ENCODE data around the gene SYT7. TPM values are rescaled to one million over a fixed set of nuclear protein-coding genes. Genes with fewer than 3 reads are reported as not detected.

Gene SYT7
- total and polyA plus RNA-seq, 4 donors = 2.1 to 114 (median 30.8) TPM

DNA sequence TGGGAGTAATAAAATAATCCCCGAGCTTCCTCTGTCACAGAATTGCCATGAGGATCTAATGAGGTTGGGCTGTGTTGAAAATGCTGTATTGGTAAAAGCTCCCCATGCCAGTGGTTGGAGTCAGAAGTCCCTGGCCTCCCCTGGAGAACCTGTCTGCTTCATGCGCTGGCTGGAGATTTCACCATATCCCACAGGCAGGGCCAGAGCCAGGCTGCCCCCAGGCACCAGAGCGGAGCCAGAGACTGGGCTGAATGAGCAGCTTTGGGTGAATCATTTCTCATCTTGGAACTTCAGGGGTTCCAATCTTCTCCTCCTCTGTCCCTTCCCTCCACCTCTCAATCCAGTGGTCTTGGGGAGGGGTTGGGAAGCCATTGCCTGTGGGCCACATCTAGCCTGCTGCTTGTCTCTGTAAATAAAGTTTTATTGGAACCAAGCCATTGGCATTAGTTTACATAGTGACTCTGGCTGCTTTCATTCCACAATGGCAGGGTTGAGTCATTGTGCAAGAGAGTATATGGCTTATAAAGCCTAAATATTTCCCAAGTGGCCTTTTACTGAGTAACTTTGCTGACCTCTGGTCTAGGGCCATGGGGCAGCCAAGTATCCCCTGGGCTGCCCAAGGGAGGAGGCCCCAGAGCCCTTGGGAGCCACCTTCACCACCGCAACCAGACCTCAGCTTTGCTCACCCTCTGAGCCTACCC, 37.1 kb downstream of the SYT7 start:
- no peaks in the 10 kb centered on the region for H3K36me3 ChIP-seq (ENCODE audit: control insufficient read depth in 4 of 4, insufficient read depth in 3 of 4, low read depth in 1 of 4, low read length in 3 of 4)
- no peaks in the 10 kb centered on the region for H3K9me3 ChIP-seq (ENCODE audit: control insufficient read depth in 4 of 4, low read length in 3 of 4)
- H3K9ac ChIP-seq (ENCODE audit: low read depth in 1 of 2, low read length in 2 of 2) = no peak overlapping the region
- H3K27me3 ChIP-seq (ENCODE audit: control insufficient read depth in 4 of 4, insufficient read depth in 4 of 4, low read length in 3 of 4) = no peaks in the 10 kb centered on the region
- H3K4me1 ChIP-seq (ENCODE audit: control insufficient read depth in 4 of 4, insufficient read depth in 4 of 4, low read length in 3 of 4) = peaks cover 5 to 13% (median 7%) of the 10 kb centered on the region in 4 donors
- no peak for DNase-seq (ENCODE audit: low spot score)
- 88% methylated on average over 4 of the region's 4 CpGs for WGBS
- H3K4me3 ChIP-seq (ENCODE audit: low read depth in 1 of 3, low read length in 3 of 3) = no peak overlapping the region
- H3K27ac ChIP-seq (ENCODE audit: low read depth in 1 of 2, low read length in 2 of 2) = no peak overlapping the region
- TF ChIP-seq GABPA (IDR thresholded peaks at IDR 0.05 in 1 of 2, conservative IDR thresholded peaks at IDR 0.05 in 1 of 2) (no peak), FOXA2 (IDR thresholded peaks at IDR 0.05) (peak; percentile 78), SP1 (IDR thresholded peaks at IDR 0.05) (peak; percentile 78), HNF4G (IDR thresholded peaks at IDR 0.05) (peak; percentile 57), MAX (IDR thresholded peaks at IDR 0.05) (no peak), RAD21 (IDR thresholded peaks at IDR 0.05) (no peak), TAF1 (conservative IDR thresholded peaks at IDR 0.05) (no peak), EGR1 (IDR thresholded peaks at IDR 0.05; ENCODE audit: low read depth in 2 of 2) (peak in 1 of 2 donors; percentile 33), JUND (IDR thresholded peaks at IDR 0.05) (peak in 1 of 2 donors; percentile 77), FOXA1 (IDR thresholded peaks at IDR 0.05) (peak; percentile 14), NR2F2 (IDR thresholded peaks at IDR 0.05) (peak; percentile 40), ZBTB33 (IDR thresholded peaks at IDR 0.05) (no peak), YY1 (IDR thresholded peaks at IDR 0.05) (peak; percentile 80), RXRA (IDR thresholded peaks at IDR 0.05) (peak; percentile 79 to 92), HNF4A (conservative IDR thresholded peaks at IDR 0.05) (peak; percentile 87 to 93), CTCF (IDR thresholded peaks at IDR 0.05; ENCODE audit: low read depth, low read length, missing input control) (no peak)
- TF ChIP-seq, protein P1, sequence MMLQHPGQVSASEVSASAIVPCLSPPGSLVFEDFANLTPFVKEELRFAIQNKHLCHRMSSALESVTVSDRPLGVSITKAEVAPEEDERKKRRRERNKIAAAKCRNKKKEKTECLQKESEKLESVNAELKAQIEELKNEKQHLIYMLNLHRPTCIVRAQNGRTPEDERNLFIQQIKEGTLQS (IDR thresholded peaks at IDR 0.05) = no peak
- TF ChIP-seq, protein P2, sequence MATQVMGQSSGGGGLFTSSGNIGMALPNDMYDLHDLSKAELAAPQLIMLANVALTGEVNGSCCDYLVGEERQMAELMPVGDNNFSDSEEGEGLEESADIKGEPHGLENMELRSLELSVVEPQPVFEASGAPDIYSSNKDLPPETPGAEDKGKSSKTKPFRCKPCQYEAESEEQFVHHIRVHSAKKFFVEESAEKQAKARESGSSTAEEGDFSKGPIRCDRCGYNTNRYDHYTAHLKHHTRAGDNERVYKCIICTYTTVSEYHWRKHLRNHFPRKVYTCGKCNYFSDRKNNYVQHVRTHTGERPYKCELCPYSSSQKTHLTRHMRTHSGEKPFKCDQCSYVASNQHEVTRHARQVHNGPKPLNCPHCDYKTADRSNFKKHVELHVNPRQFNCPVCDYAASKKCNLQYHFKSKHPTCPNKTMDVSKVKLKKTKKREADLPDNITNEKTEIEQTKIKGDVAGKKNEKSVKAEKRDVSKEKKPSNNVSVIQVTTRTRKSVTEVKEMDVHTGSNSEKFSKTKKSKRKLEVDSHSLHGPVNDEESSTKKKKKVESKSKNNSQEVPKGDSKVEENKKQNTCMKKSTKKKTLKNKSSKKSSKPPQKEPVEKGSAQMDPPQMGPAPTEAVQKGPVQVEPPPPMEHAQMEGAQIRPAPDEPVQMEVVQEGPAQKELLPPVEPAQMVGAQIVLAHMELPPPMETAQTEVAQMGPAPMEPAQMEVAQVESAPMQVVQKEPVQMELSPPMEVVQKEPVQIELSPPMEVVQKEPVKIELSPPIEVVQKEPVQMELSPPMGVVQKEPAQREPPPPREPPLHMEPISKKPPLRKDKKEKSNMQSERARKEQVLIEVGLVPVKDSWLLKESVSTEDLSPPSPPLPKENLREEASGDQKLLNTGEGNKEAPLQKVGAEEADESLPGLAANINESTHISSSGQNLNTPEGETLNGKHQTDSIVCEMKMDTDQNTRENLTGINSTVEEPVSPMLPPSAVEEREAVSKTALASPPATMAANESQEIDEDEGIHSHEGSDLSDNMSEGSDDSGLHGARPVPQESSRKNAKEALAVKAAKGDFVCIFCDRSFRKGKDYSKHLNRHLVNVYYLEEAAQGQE (IDR thresholded peaks at IDR 0.05) = peak; percentile 67

Measured in liver (tissue), 9 donors.